ENCODE measurements around the gene NEU4. TPM values are rescaled to one million over a fixed set of nuclear protein-coding genes. Genes with fewer than 3 reads are reported as not detected.

NEU4 gene
- total and polyA plus RNA-seq, 11 donors, result 0.07 to 1.4 (median 0.45) TPM; not detected in 4

DNA sequence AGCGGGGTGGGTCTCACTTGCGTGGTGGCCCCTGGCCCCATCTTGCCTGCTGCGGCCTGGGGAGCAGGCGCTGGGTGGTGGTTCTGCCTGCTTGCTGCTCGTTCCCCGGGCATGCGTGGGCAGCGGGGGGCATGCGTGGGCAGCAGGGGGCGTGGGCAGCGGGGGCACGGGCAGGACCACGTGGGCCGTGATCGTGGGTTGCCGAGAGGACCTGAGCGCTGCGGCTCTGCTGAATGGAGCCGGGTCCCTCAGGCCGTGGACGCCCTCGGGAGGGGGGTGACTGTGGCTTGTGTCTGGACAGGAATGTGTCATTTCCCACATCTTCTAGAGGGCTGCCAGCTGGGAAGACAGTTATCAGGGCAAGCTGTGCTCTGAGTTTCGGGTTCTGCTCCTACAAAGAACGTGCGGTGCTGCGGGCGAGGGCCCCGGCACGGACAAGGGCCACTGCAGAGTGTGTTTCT lies 40.7 kb upstream of the NEU4 start:
- H3K4me1 ChIP-seq, result peaks cover 0 to 10% (median 0%) of the 10 kb centered on the region in 12 donors
- ATAC-seq (peak in 1 of 4 donors; percentile 12), DNase-seq (peak in 1 of 5 donors; percentile 5)
- peaks cover 0 to 16% (median 0%) of the 10 kb centered on the region in 9 donors for H3K27me3 ChIP-seq
- intact Hi-C loops (cut with DNase I), result no loop called here
- H3K27ac ChIP-seq, result no peak overlapping the region
- H3K9me3 ChIP-seq, result no peaks in the 10 kb centered on the region
- no peak for TF ChIP-seq CTCF (IDR thresholded peaks at IDR 0.05)
- TF ChIP-seq POLR2A (IDR thresholded peaks at IDR 0.05), result no peak
- no peak overlapping the region for H3K4me3 ChIP-seq
- peaks cover 0 to 5% (median 0%) of the 10 kb centered on the region in 9 donors for H3K36me3 ChIP-seq
- WGBS, 4 donors, result 88 to 92% (median 90%) methylated on average over 17 to 29 of the region's 29 CpGs

- Histone ChIP-seq H3K27me3 (peaks cover 0 to 22% (median 2%) of the 10 kb centered on the region in 9 donors), H3K9me3 (no peaks in the 10 kb centered on the region), H3K4me1 (peaks cover 0 to 10% (median 0%) of the 10 kb centered on the region in 12 donors), H3K27ac (no peak overlapping the region), H3K4me3 (no peak overlapping the region), H3K36me3 (peaks cover 0 to 5% (median 0%) of the 10 kb centered on the region in 9 donors)
- no peak for TF ChIP-seq CTCF (IDR thresholded peaks at IDR 0.05)
- no peak for TF ChIP-seq POLR2A (IDR thresholded peaks at IDR 0.05)
- DNase-seq, result no peak
- WGBS, 4 donors, result 91 to 93% (median 92%) methylated on average over 3 to 11 of the region's 11 CpGs
- no peak for ATAC-seq
- intact Hi-C loops (cut with DNase I), result no loop called here
These were observed 40.1 kb upstream of the NEU4 start for GRCh38 chr2:241768850-241769249.

- Histone ChIP-seq H3K27ac (no peak overlapping the region), H3K9me3 (no peaks in the 10 kb centered on the region), H3K4me1 (peaks cover 0 to 10% (median 0%) of the 10 kb centered on the region in 12 donors), H3K27me3 (peaks cover 0 to 30% (median 7%) of the 10 kb centered on the region in 9 donors), H3K36me3 (peaks cover 0 to 5% (median 0%) of the 10 kb centered on the region in 9 donors), H3K4me3 (no peak overlapping the region)
- WGBS, 4 donors, result 85 to 95% (median 94%) methylated on average over 4 to 13 of the region's 13 CpGs
- intact Hi-C loops (cut with DNase I), result no loop called here
- no peak for DNase-seq
- TF ChIP-seq POLR2A (IDR thresholded peaks at IDR 0.05) (no peak), CTCF (IDR thresholded peaks at IDR 0.05) (no peak)
- no peak for ATAC-seq
These were observed 39.2 kb upstream of the NEU4 start for GRCh38 chr2:241769819-241770184.

GRCh38 chr2:241770185-241770935 lies 38.6 kb upstream of the NEU4 start:
- intact Hi-C loops (cut with DNase I), result no loop called here
- DNase-seq (no peak), ATAC-seq (peak in 2 of 4 donors; percentile 35 to 36)
- peaks cover 0 to 5% (median 0%) of the 10 kb centered on the region in 9 donors for H3K36me3 ChIP-seq
- no peaks in the 10 kb centered on the region for H3K9me3 ChIP-seq
- H3K4me1 ChIP-seq, result peaks cover 0 to 10% (median 0%) of the 10 kb centered on the region in 12 donors
- no peak overlapping the region for H3K27ac ChIP-seq
- H3K4me3 ChIP-seq, result no peak overlapping the region
- WGBS, 4 donors, result 49 to 62% (median 54%) methylated on average over 7 to 27 of the region's 27 CpGs
- TF ChIP-seq CTCF (IDR thresholded peaks at IDR 0.05), result no peak
- no peak for TF ChIP-seq POLR2A (IDR thresholded peaks at IDR 0.05)
- H3K27me3 ChIP-seq, result peaks cover 0 to 36% (median 11%) of the 10 kb centered on the region in 9 donors

Data from heart left ventricle (tissue), 16 donors.